C4-2B (cell line): ENCODE measurements around the gene BCAR3.

Source experiments
- CTCF ChIP-seq: fragments of 450-650 bp; conservative IDR thresholded peaks from 2 replicates; pipeline ENCODE4 v1.5.1; 2017; ENCODE audit warnings: mild to moderate bottlenecking
- ZFX ChIP-seq: fragments of 450-650 bp; IDR thresholded peaks from 2 replicates; pipeline ENCODE4 v1.6.1; 2017

DNA sequence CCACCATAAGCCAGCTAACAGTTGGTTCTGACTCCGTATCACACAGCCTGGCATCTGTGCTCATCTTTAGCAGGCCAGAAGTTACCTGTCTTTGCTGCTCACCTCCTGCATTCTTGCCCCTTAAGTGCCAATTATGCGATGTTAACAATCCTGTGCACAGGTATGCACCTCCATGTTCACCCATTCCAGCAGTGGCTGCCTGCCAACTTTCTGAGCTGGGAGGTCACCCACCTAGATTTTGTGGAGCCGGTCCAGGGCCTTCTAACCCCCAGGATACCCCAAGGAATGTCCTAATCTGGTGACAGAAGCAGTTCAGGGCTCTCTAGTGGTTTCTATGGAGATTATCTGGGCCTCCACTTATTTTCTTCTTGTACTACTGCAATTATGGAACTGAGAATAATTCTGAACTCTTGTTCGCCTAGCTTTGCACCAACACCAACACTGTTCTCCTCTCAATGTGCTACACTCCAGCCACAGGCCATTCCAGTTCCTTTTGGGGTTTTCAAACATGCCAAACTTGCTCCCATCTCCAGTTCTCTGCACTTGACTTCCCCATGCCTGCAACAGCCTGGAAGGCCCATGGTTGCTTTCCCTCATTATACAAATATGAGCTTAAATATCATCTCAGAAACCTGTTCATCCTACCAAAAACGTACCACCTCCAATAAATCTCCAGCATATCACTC is 9.0 kb downstream of the BCAR3 start:
- TF ChIP-seq CTCF (no peak), ZFX (no peak)
